H9 (cell line): ENCODE results near the gene EPB41L2. TPM values are rescaled to one million over a fixed set of nuclear protein-coding genes. Genes with fewer than 3 reads are reported as not detected.

Experiments used
- DNase-seq: peaks from one replicate; pipeline ENCODE4 v3.0.0-alpha.2; 2017
- H2AFZ ChIP-seq: one replicate; pipeline ENCODE4 v1.6.1; 2013; ENCODE audit warnings: mild to moderate bottlenecking, low read length, control low read depth, moderate library complexity
- H2AK5ac ChIP-seq: 2 replicates; pipeline ENCODE4 v1.6.1; 2013; ENCODE audit warnings: low read length, control low read depth, mixed read lengths; ENCODE audit not compliant: insufficient read length
- H2BK120ac ChIP-seq: one replicate; pipeline ENCODE4 v1.6.1; 2013; ENCODE audit warnings: low read depth, mild to moderate bottlenecking, low read length, control low read depth, inconsistent platforms; ENCODE audit not compliant: poor library complexity, severe bottlenecking
- H2BK12ac ChIP-seq: 2 replicates; pipeline ENCODE4 v1.6.1; 2013; ENCODE audit warnings: low read length, control low read depth, mixed read lengths, low read depth; ENCODE audit not compliant: insufficient read length
- H2BK15ac ChIP-seq: 2 replicates; pipeline ENCODE4 v1.6.1; 2013; ENCODE audit warnings: low read depth, low read length, control low read depth
- H2BK20ac ChIP-seq: one replicate; pipeline ENCODE4 v1.6.1; 2013; ENCODE audit warnings: low read depth, mild to moderate bottlenecking, low read length, control low read depth, inconsistent platforms; ENCODE audit not compliant: poor library complexity, severe bottlenecking
- H2BK5ac ChIP-seq: 2 replicates; pipeline ENCODE4 v1.6.1; 2013; ENCODE audit warnings: low read length, control low read depth, mixed read lengths; ENCODE audit not compliant: insufficient read length
- H3K14ac ChIP-seq: 2 replicates; pipeline ENCODE4 v1.6.1; 2013; ENCODE audit warnings: low read length, control low read depth; ENCODE audit not compliant: insufficient read depth
- H3K18ac ChIP-seq: 2 replicates; pipeline ENCODE4 v1.6.1; 2013; ENCODE audit warnings: low read depth, mild to moderate bottlenecking, mixed read lengths, low read length, control low read depth; ENCODE audit not compliant: insufficient read length
- H3K23ac ChIP-seq: 2 replicates; pipeline ENCODE4 v1.6.1; 2013; ENCODE audit warnings: low read length, control low read depth, mixed read lengths, low read depth; ENCODE audit not compliant: insufficient read length
- H3K23me2 ChIP-seq: 2 replicates; pipeline ENCODE4 v1.6.1; 2013; ENCODE audit warnings: low read depth, mild to moderate bottlenecking, mixed read lengths, low read length, control low read depth; ENCODE audit not compliant: insufficient read length, poor library complexity, severe bottlenecking
- H3K27ac ChIP-seq: 2 replicates; pipeline ENCODE4 v1.5.1; 2013; ENCODE audit warnings: low read length, control low read depth, mixed read lengths, low read depth; ENCODE audit not compliant: insufficient read length
- H3K27me3 ChIP-seq: 2 replicates; pipeline ENCODE4 v1.6.1; 2013; ENCODE audit warnings: low read length, control low read depth, inconsistent platforms; ENCODE audit not compliant: insufficient read depth
- H3K4ac ChIP-seq: 2 replicates; pipeline ENCODE4 v1.6.1; 2013; ENCODE audit warnings: low read depth, mild to moderate bottlenecking, control low read depth, inconsistent platforms, low read length, moderate library complexity
- H3K4me1 ChIP-seq: 2 replicates; pipeline ENCODE4 v1.6.1; 2013; ENCODE audit warnings: low read length, control low read depth, inconsistent platforms; ENCODE audit not compliant: insufficient read depth
- H3K4me2 ChIP-seq: 2 replicates; pipeline ENCODE4 v1.6.1; 2013; ENCODE audit warnings: low read length, control low read depth, mixed read lengths; ENCODE audit not compliant: insufficient read length, insufficient read depth
- H3K56ac ChIP-seq: 2 replicates; pipeline ENCODE4 v1.6.1; 2013; ENCODE audit warnings: low read depth, mild to moderate bottlenecking, mixed read lengths, low read length, control low read depth; ENCODE audit not compliant: insufficient read length
- H3K79me1 ChIP-seq: 2 replicates; pipeline ENCODE4 v1.6.1; 2013; ENCODE audit warnings: low read depth, mild to moderate bottlenecking, moderate library complexity, low read length, control low read depth, inconsistent platforms; ENCODE audit not compliant: insufficient read depth, poor library complexity, severe bottlenecking
- H3K79me2 ChIP-seq: 2 replicates; pipeline ENCODE4 v1.6.1; 2013; ENCODE audit warnings: low read length, control low read depth, inconsistent platforms; ENCODE audit not compliant: insufficient read depth
- H3K9ac ChIP-seq: 2 replicates; pipeline ENCODE4 v1.6.1; 2013; ENCODE audit warnings: low read length, control low read depth, mixed read lengths; ENCODE audit not compliant: insufficient read length; ENCODE audit errors: extremely low read depth
- H3K9me3 ChIP-seq: one replicate; pipeline ENCODE4 v1.6.1; 2013; ENCODE audit warnings: low read depth, low read length, inconsistent platforms; ENCODE audit not compliant: control insufficient read depth
- H3T11ph ChIP-seq: one replicate; pipeline ENCODE4 v1.6.1; 2013; ENCODE audit warnings: mild to moderate bottlenecking, low read length, control low read depth, inconsistent platforms
- H4K20me1 ChIP-seq: one replicate; pipeline ENCODE4 v1.6.1; 2013; ENCODE audit not compliant: control insufficient read depth, insufficient read length, insufficient read depth
- H4K5ac ChIP-seq: 2 replicates; pipeline ENCODE4 v1.6.1; 2013; ENCODE audit warnings: low read depth, mild to moderate bottlenecking, mixed read lengths, low read length, control low read depth; ENCODE audit not compliant: insufficient read length
- H4K8ac ChIP-seq: replicated peaks from 2 replicates; pipeline ENCODE4 v1.6.1; 2013; ENCODE audit warnings: low read length, control low read depth, mixed read lengths, low read depth; ENCODE audit not compliant: insufficient read length
- H4K91ac ChIP-seq: 2 replicates; pipeline ENCODE4 v1.6.1; 2013; ENCODE audit warnings: low read depth, mild to moderate bottlenecking, moderate library complexity, mixed read lengths, low read length, control low read depth; ENCODE audit not compliant: insufficient read length
- H3K27ac Mint-ChIP-seq, 3 experiments: 2 replicates in 2 of 3; 3 replicates in 1 of 3; pipeline ENCODE4 v1.8.0; 2020 to 2021; ENCODE audit warnings: mixed read lengths in 3 of 3, mild to moderate bottlenecking in 1 of 3, moderate library complexity in 1 of 3
- H3K27me3 Mint-ChIP-seq: 2 replicates; pipeline ENCODE4 v1.8.0; 2021; ENCODE audit warnings: low read depth, mild to moderate bottlenecking, moderate library complexity, mixed read lengths
- H3K36me3 Mint-ChIP-seq, 3 experiments: 2 replicates in 2 of 3; 3 replicates in 1 of 3; pipeline ENCODE4 v1.8.0; 2020 to 2021; ENCODE audit warnings: low read depth in 3 of 3, mixed read lengths in 3 of 3; ENCODE audit not compliant: insufficient read depth in 1 of 3
- H3K4me1 Mint-ChIP-seq, 2 experiments: 2 replicates each; pipeline ENCODE4 v1.8.0; 2020; ENCODE audit warnings: mixed read lengths in 2 of 2
- H3K4me3 Mint-ChIP-seq, 2 experiments: 2 replicates in 1 of 2; 3 replicates in 1 of 2; pipeline ENCODE4 v1.8.0; 2020 to 2021; ENCODE audit warnings: mild to moderate bottlenecking in 2 of 2, mixed read lengths in 2 of 2, moderate library complexity in 1 of 2
- H3K9me3 Mint-ChIP-seq, 2 experiments: 2 replicates in 1 of 2; 3 replicates in 1 of 2; pipeline ENCODE4 v1.8.0; 2020; ENCODE audit warnings: mild to moderate bottlenecking in 2 of 2, mixed read lengths in 2 of 2, moderate library complexity in 1 of 2
- total RNA-seq: library from RNA; stranded (reverse); gene quantifications from 2 replicates; pipeline ENCODE4 v1.2.1, GENCODE V29; 2021
- TF ChIP-seq, protein P1 (sequence below): fragments of 200-600 bp; sonication (generic); conservative IDR thresholded peaks from 3 replicates; pipeline ENCODE4 v1.8.0; 2021; ENCODE audit warnings: antibody characterized with exemption, mild to moderate bottlenecking

EPB41L2 gene
- total RNA-seq, 1 experiment from 2014 or later = 90.2 TPM

- Histone ChIP-seq H3K79me2 (no peaks in the 10 kb centered on the region), H3K9ac (no peak overlapping the region), H4K5ac (no peak overlapping the region), H3K56ac (no peak overlapping the region), H3K4ac (no peak overlapping the region), H3K14ac (no peak overlapping the region), H3K23me2 (no peaks in the 10 kb centered on the region), H3K4me1 (peaks cover 9% of the 10 kb centered on the region; the same call in 1 of the 2 replicates), H3K23ac (no peak overlapping the region), H2AK5ac (no peak overlapping the region), H2BK120ac (no peak overlapping the region), H3K27me3 (no peaks in the 10 kb centered on the region; the same call in 1 of the 2 replicates), H4K20me1 (no peaks in the 10 kb centered on the region), H2AFZ (no peak overlapping the region), H3K27ac (no peak overlapping the region), H2BK5ac (no peak overlapping the region), H2BK15ac (no peak overlapping the region), H3K9me3 (no peaks in the 10 kb centered on the region), H3K4me2 (no peak overlapping the region), H4K8ac (no peak overlapping the region), H2BK20ac (no peak overlapping the region), H3K18ac (no peak overlapping the region), H3K79me1 (no peaks in the 10 kb centered on the region), H4K91ac (no peak overlapping the region), H2BK12ac (no peak overlapping the region), H3T11ph (no peak overlapping the region)
- Mint-ChIP-seq H3K4me3 (no peak overlapping the region), H3K27ac (no peak overlapping the region), H3K4me1 (peaks cover 25 to 33% of the 10 kb centered on the region in 2 experiments), H3K36me3 (peaks cover 0 to 6% (median 5%) of the 10 kb centered on the region in 3 experiments; a peak in 5 of 7 replicates), H3K9me3 (peaks cover 4 to 15% of the 10 kb centered on the region in 2 experiments; a peak in 4 of 5 replicates), H3K27me3 (no peaks in the 10 kb centered on the region)
- DNase-seq = no peak
- TF ChIP-seq, protein P1, sequence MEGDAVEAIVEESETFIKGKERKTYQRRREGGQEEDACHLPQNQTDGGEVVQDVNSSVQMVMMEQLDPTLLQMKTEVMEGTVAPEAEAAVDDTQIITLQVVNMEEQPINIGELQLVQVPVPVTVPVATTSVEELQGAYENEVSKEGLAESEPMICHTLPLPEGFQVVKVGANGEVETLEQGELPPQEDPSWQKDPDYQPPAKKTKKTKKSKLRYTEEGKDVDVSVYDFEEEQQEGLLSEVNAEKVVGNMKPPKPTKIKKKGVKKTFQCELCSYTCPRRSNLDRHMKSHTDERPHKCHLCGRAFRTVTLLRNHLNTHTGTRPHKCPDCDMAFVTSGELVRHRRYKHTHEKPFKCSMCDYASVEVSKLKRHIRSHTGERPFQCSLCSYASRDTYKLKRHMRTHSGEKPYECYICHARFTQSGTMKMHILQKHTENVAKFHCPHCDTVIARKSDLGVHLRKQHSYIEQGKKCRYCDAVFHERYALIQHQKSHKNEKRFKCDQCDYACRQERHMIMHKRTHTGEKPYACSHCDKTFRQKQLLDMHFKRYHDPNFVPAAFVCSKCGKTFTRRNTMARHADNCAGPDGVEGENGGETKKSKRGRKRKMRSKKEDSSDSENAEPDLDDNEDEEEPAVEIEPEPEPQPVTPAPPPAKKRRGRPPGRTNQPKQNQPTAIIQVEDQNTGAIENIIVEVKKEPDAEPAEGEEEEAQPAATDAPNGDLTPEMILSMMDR = no peak
Measured at GRCh38 chr6:130796313-130796905, 266.6 kb downstream of the EPB41L2 start.
